NCI-H2196 (cell line): ENCODE data around the gene CEBPZ.

Experiments used
- DNase-seq: peaks from one replicate; lab custom pipeline; 2025; ENCODE audit not compliant: unreplicated experiment; lab: John Stamatoyannopoulos, UW

The CEBPZ gene

DNA sequence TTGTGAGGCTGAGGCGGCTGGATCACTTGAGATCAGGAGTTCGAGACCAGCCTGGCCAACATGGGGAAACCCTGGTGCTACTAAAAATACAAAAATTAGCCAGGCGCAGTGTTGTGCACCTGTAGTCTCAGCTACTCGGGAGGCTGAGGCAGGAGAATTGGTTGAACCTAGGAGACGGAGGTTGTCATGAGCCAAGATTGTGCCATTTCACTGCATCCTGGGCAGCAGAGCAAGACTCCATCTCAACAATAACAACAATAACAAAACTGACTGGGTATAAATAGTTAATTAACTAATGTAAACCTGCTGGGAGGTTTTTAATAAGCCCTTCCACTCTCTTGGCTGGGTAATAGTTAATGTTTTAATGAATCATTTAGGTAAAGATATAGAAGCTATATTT lies 50.8 kb downstream of the CEBPZ start:
- DNase-seq = no peak

DNA sequence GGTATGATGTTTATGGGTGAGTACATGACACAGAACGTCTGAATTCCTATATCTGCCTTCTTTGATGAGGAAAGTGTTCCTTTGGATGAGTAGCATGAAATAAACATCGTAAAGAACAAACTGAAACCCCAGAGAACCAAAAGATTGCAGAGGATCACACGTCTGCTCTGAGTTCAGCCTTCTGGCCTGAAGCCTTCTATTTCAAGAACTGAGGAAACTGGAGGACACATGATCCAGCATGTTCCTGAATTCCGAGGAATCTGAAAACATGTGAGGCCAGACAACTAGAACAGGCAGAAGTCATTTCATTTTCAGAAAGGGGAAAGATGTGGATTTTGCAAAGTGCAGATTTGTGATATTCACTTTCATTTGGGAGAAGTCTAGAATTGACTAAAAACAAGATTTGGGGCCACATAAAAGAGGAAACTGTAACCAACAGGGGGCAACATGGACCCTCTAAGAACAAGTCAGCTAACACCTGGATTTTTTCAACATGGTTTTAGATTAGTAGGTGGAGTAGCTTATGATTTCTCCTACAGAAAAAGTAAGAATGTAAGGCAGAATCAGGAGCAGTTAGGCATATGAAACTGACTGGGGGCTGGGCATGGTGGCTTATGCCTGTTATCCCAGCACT lies 51.3 kb downstream of the CEBPZ start:
- no peak for DNase-seq

DNA sequence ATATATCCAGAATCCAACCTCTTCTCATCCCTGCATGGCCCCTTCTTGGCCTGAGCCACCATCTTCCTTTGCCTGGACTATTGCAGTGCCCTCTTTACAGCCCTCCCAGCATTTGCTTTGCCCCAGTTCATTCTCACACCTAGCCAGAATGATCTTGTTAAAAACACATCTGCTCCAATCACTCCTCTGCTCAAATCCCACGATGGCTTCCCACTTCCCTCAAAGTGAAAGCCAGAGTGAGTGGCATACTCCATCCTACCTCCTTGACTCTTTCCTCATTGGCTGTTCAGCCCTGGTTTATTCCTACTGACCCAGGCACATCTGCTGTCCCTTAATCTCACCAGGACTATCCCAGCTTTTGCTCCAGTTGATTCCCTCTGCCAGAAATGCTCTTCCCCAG lies 57.7 kb downstream of the CEBPZ start:
- DNase-seq = no peak

DNA sequence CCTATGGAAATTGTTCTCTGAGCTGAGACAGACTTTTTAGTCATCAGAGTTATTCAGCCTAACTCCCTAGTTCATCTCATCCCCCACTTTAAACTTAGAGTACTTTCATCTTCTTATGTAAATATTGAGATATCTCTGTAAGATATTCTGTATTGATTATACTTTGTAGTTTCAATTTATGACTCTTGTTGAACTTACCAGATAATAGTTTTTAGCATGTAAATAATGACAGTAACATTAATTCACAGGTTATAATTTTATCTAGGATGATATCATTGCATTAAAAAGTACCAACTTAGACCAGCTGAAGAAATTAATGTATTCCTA lies 59.8 kb downstream of the CEBPZ start:
- no peak for DNase-seq

DNA sequence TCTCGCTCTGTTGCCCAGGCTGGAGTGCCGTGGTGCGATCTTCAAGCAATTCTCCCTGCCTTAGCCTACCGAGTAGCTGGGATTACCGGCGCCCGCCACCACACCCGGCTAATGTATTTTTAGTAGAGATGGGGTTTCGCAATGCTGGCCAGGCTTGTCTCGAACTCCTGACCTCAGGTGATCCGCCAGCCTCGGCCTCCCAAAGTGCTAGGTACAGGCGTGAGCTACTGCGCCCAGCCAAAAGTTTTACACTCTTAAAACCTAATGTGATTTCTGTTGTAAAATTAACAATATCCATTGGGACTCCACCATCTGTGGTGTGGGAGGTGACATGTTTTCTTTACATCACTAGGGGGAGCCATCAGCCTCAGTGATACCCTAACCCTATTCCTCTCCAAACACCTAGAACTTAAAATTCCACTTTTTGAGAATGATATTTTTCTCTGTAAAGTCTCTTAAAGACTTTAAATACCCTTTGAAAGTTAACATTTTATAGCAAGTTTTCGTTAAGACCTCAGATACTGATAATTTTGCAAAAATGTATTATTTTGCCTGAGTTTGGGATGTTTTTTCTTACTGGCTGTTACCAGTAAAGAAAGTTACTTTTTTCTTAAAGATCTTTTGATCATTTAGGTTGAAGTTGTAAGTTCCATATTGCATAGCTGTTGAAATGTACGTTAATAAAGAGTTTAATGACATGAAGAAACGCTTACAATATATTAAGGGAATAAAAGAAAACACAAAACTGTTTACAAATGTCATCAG lies 63.0 kb downstream of the CEBPZ start:
- DNase-seq = peak; percentile 15

DNA sequence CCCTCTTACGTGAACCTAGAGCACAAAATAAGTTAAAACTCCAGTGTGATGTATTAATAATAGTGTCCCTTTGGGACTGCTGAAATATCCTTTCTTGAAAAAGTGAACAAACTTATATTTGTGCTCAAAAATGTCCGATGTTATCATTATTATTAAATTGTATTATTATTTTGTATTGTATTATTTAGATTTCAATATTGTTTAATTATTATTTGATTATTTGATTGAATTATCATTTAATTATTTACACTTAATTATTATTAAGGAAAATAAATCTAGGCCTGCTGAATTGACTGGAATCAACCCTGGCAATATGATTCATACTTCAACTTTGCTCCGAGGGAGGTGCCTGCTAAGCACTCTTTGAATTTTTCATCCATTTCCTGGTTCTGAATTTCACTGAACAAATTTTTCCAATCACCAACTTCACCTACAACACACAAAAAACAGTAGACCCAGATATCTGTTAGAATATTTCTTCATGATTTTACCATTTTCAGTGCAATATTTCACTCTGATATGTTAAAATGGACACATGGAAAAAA lies 63.7 kb downstream of the CEBPZ start:
- no peak for DNase-seq

DNA sequence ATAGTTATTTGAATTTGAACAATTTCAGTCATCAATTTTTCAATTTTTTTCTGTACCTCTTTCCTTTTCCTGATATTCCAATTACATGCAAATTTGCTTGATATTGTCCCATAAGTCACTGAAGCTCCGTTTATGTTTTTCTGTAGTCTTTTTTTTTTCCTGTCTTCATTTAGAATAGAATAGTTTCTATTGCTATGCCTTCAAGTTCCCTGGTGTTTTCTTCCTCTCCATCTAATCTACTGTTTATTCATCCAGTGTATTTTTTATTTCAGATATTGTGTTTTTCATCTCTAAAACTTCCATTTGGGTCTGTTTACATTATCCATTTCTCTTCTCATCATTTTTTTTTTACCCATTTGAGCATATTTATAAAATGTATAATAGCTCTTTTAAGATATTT lies 66.6 kb downstream of the CEBPZ start:
- no peak for DNase-seq

DNA sequence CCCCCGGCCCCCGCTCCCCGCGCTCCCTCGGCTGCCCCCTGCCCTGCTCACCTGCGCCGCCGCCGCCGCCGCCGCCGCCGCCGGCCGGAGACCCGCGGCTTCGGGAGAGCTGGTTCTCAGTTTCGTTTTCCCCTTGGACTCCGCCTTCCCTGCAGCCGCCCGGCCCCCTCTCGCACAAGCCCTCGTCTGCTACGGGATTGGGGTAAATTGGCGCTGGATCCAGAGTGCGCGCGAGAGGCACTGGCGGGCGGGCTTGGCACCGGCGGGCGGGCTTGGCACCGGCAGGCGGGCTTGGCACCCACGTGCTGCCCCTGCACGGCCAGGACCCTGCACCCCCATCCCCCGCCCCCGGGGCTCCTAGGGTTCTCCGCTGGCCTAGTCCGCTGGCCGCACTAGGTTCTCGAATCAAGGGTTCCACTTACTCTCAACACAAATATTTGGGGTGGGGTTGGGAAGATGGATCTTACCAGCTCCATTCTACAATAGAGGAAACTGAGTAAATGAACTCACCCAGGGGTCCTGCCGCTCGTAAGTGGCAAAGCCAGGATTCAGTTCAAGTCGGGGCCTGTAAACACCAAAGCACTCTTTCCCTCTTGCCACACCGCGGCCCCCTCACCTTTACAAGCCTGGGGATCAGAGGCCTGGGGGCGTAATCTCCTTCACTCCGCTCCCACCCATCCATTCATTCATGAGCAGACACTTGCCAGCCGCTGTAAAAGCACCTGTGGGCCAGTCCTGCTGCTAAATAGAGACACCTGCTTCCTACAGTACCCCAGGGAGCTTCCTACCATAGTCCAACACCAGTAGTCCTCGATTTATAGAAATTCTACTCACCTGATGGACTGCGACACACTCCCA lies 74.3 kb downstream of the CEBPZ start, which contains the start of gene EIF2AK2:
EIF2AK2 (minus strand) TSS at position 124 of the 858 bp plus-strand sequence. CDS start 9,174 bp downstream, outside the sequence.
- peak; percentile 86 for DNase-seq

DNA sequence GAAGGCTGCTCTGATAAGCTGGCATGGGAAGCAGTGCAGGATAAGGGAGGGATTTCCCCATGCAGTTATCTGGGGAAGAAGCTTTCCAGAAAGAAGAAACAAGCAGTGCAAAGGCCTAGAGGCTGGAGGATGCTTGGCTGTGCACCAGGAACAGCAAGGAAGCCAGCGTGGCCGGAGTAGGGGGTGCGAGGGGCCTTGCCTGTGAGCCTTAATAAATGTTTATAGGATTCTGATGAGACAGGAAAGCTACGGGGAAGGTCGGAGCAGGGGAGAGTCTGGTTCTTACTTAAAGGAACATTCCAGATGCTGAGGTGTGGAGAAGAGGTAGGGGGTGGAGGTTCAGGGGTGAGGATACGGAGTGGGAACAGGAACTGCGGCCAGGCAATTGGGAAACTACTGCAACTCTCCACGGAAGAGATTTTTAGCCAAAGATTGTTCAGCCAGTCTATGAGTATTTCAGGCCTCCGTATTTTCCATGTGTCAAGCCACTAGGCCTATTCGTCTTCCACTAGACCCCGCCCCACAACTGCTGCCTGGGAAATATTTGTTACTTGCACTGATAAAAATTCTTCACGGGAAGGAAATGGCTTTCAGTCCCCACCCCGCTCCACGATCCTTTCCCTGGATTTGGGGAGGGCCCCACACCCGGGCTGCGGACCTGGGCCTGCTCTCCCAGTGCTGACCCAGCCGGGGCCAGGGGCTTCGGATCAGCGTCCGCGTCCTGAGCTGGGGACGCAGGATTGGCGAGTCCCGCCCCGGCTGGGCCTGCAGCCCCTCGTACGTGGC lies 75.1 kb downstream of the CEBPZ start:
- DNase-seq = peak; percentile 24

DNA sequence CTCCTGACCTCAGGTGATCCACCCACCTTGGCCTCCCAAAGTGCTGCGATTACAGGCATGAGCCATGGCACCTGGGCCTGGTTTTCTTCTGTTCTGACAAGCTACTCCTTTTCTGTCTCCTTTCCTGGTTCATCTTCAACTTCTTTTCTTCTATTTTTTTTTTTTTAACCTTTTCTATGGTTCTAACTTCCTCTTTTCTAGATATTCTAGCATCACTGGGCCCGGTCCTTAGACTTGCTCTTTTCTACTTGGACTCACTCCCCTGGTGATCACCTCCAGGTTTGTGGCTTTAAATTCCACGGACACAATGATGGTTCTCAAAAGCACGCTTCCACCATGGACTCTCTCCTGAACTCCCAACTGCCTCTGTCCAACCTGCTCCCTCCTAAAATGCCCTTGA lies 76.6 kb downstream of the CEBPZ start:
- no peak for DNase-seq

DNA sequence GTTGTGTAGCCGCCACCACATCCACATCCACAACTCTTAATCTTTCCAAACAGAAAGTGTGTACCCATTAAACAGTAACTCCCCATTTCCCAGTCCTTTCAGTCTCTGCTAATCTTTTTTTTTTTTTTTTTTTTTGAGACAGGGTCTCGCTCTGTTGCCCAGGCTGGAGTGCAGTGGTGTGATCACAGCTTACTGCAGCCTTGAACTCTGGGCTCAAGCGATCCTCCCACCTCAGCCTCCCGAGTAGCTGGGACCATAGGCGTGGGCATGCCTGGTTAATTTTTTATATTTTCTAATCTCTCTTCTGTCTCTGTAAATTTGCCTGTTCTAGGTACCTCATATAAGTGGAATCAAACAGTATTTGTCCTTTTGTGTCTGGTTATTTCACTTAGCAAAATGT lies 78.2 kb downstream of the CEBPZ start:
- no peak for DNase-seq
